ENCODE measurements around the gene TSSK2.
A peak's percentile ranks its signal among the peaks of the same experiment; 100 is the strongest.

The TSSK2 gene

GRCh38 chr22:19172213-19173046 is 41.3 kb downstream of the TSSK2 start:
- DNase-seq: no peak

- DNase-seq: no peak
Observed at GRCh38 chr22:19173047-19174035, 42.2 kb downstream of the TSSK2 start.

GRCh38 chr22:19174106-19175025 is 43.3 kb downstream of the TSSK2 start:
- no peak for DNase-seq

GRCh38 chr22:19175026-19175601 is 44.0 kb downstream of the TSSK2 start:
- DNase-seq: no peak

GRCh38 chr22:19175602-19176174 is 44.6 kb downstream of the TSSK2 start:
- DNase-seq: no peak

- no peak for DNase-seq
Observed at GRCh38 chr22:19176175-19176643, 45.1 kb downstream of the TSSK2 start.

- DNase-seq: no peak
Observed at GRCh38 chr22:19176732-19177131, 45.6 kb downstream of the TSSK2 start.

- DNase-seq: no peak
Observed at GRCh38 chr22:19177164-19178064, 46.3 kb downstream of the TSSK2 start.

- peak; percentile 56 for DNase-seq
Observed at GRCh38 chr22:19178065-19178656, 47.1 kb downstream of the TSSK2 start.

GRCh38 chr22:19178657-19179496 is 47.8 kb downstream of the TSSK2 start, which contains the start of gene SLC25A1:
Gene SLC25A1 (minus strand): TSS chr22:19178736. CDS start chr22:19178673, 63 bp downstream.
- DNase-seq: peak; percentile 67

- DNase-seq: peak; percentile 65
Observed at GRCh38 chr22:19179497-19180048, 48.5 kb downstream of the TSSK2 start.

- no peak for DNase-seq
Observed at GRCh38 chr22:19180234-19180633, 49.1 kb downstream of the TSSK2 start.

- DNase-seq: no peak
Observed at GRCh38 chr22:19180740-19181410, 49.8 kb downstream of the TSSK2 start.

GRCh38 chr22:19181786-19182471 is 50.8 kb downstream of the TSSK2 start:
- no peak for DNase-seq
